ENCODE results near the gene HS2ST1. TPM values are rescaled to one million over a fixed set of nuclear protein-coding genes. Genes with fewer than 3 reads are reported as not detected.

The HS2ST1 gene
- total RNA-seq, 4 donors from 2014 or later, result 13.2 to 19.6 (median 16.7) TPM

- no peaks in the 10 kb centered on the region for H3K27me3 ChIP-seq
- 0% methylated on average over 1 of the region's 1 CpG for WGBS, 2 donors
- H3K36me3 ChIP-seq, result no peaks in the 10 kb centered on the region
- intact Hi-C loops (cut with DNase I), result no loop called here
- H3K4me3 ChIP-seq (replicated peaks in 1 of 3), result no peak overlapping the region
- no peak overlapping the region for H3K27ac ChIP-seq
- no peak for DNase-seq
- TF ChIP-seq POLR2A (IDR thresholded peaks at IDR 0.05), result no peak
- TF ChIP-seq, protein P1, sequence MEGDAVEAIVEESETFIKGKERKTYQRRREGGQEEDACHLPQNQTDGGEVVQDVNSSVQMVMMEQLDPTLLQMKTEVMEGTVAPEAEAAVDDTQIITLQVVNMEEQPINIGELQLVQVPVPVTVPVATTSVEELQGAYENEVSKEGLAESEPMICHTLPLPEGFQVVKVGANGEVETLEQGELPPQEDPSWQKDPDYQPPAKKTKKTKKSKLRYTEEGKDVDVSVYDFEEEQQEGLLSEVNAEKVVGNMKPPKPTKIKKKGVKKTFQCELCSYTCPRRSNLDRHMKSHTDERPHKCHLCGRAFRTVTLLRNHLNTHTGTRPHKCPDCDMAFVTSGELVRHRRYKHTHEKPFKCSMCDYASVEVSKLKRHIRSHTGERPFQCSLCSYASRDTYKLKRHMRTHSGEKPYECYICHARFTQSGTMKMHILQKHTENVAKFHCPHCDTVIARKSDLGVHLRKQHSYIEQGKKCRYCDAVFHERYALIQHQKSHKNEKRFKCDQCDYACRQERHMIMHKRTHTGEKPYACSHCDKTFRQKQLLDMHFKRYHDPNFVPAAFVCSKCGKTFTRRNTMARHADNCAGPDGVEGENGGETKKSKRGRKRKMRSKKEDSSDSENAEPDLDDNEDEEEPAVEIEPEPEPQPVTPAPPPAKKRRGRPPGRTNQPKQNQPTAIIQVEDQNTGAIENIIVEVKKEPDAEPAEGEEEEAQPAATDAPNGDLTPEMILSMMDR (IDR thresholded peaks at IDR 0.05), result no peak
- H3K4me1 ChIP-seq, result peaks cover 4 to 5% of the 10 kb centered on the region in 2 donors
- no peaks in the 10 kb centered on the region for H3K9me3 ChIP-seq
Measured at GRCh38 chr1:86905875-86906274, 8.6 kb upstream of the HS2ST1 start.

- intact Hi-C loops (cut with DNase I), result no loop called here
- Histone ChIP-seq H3K4me1 (peaks cover 7 to 9% of the 10 kb centered on the region in 2 donors), H3K4me3 (replicated peaks in 1 of 3) (no peak overlapping the region), H3K36me3 (no peaks in the 10 kb centered on the region), H3K27me3 (no peaks in the 10 kb centered on the region), H3K9me3 (no peaks in the 10 kb centered on the region), H3K27ac (no peak overlapping the region)
- TF ChIP-seq, protein P1 (IDR thresholded peaks at IDR 0.05), result no peak
- no peak for TF ChIP-seq POLR2A (IDR thresholded peaks at IDR 0.05)
- WGBS, 2 donors, result 47 to 50% methylated on average over 2 of the region's 2 CpGs
- no peak for DNase-seq
Measured at GRCh38 chr1:86906419-86906818, 8.0 kb upstream of the HS2ST1 start.

GRCh38 chr1:86912281-86912900 lies 2.0 kb upstream of the HS2ST1 start:
- Histone ChIP-seq H3K27ac (no peak overlapping the region), H3K4me3 (replicated peaks in 1 of 3) (peak overlapping the region in 1 of 3 donors; percentile 76), H3K4me1 (peaks cover 27 to 31% of the 10 kb centered on the region in 2 donors), H3K27me3 (no peaks in the 10 kb centered on the region), H3K36me3 (no peaks in the 10 kb centered on the region), H3K9me3 (no peaks in the 10 kb centered on the region)
- WGBS, 2 donors, result 31 to 46% methylated on average over 6 of the region's 6 CpGs
- TF ChIP-seq POLR2A (IDR thresholded peaks at IDR 0.05), result no peak
- TF ChIP-seq, protein P1 (IDR thresholded peaks at IDR 0.05), result no peak
- intact Hi-C loops (cut with DNase I), result no loop called here
- DNase-seq, result peak; percentile 29 to 42

DNA sequence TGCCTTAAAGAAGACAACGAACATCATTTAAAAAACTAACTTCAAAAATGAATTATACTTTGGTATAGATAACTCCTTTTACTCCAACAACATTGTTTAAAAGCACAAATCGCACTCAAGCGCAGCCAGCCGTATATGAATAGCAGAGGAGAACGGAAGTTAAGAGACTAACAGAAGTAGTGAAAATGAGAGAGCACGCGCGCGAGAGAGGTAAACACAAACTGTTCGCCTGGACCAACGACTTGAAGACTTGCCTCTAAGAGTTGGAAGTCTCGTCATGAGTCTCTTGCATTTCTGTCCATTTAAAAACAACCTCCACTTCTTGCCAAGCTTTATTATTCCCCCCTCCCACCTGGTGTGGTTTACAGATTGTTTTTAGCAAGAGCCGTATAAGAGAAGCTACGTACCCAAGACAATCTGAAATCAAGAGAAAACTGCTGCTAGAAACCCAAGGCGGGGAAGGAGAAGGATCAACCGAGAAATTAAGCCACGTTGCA lies 988 bp upstream of the HS2ST1 start:
- Histone ChIP-seq H3K4me1 (peaks cover 25 to 31% of the 10 kb centered on the region in 2 donors), H3K9me3 (no peaks in the 10 kb centered on the region), H3K27ac (peak overlapping the region; percentile 84 to 94 (median 94)), H3K4me3 (replicated peaks in 1 of 3) (peak overlapping the region; percentile 60 to 76 (median 68)), H3K27me3 (no peaks in the 10 kb centered on the region), H3K36me3 (no peaks in the 10 kb centered on the region)
- intact Hi-C loops (cut with DNase I), result no loop called here
- peak; percentile 59 to 64 for DNase-seq
- WGBS, 2 donors, result 0 to 1% methylated on average over 17 of the region's 17 CpGs
- TF ChIP-seq POLR2A (IDR thresholded peaks at IDR 0.05), result no peak
- TF ChIP-seq, protein P1 (IDR thresholded peaks at IDR 0.05), result no peak

DNA sequence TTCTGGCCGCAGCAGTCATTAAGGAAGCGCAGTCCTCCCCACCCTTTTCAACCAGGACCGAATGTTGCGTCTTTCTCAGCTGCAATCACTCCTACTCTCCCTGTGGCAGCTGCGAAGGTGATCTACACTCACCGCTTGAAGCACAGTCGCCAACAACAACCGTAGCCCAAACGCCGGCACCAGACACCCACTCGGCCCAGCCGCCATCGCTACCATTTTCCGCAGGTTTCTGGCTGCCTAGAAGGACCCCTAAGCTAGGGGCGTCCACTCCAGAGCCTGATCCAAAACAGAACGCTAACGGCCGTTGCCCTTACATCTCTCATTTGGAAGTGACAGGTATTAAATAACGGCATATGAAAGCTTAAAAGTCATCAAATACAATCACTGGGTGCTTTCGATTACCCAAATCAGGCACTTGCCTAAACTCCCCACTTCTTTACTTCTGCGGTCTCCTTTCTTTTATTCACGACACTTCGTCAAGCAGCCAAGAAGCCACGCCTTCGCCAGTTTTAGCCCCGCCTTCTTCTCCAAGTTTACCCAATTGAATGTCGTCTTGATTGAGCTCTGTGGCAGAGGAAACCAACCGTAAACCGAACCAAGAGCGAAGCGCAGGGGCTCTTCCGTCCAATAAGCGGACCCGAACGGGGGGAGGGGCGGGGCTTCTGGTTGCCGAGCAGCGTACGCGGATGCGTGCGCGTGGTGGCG lies 387 bp upstream of the HS2ST1 start, which contains the start of gene SELENOF:
Gene SELENOF, minus strand, starts transcription at position 231 of the 705 bp plus-strand sequence. Its CDS starts 15 bp downstream, at position 216.
- H3K4me1 ChIP-seq, result peaks cover 23 to 31% of the 10 kb centered on the region in 2 donors
- H3K9me3 ChIP-seq, result no peaks in the 10 kb centered on the region
- 0% methylated on average over 34 to 39 of the region's 44 CpGs for WGBS, 2 donors
- peak in 1 of 2 donors; percentile 78 for TF ChIP-seq POLR2A (IDR thresholded peaks at IDR 0.05)
- TF ChIP-seq, protein P1 (IDR thresholded peaks at IDR 0.05), result no peak
- peak within 1 kb of the TSS; percentile 84 to 94 (median 94) for H3K27ac ChIP-seq
- H3K27me3 ChIP-seq, result no peaks in the 10 kb centered on the region
- H3K4me3 ChIP-seq (replicated peaks in 1 of 3), result peak within 1 kb of the TSS; percentile 60 to 76 (median 75)
- DNase-seq, result peak; percentile 99
- H3K36me3 ChIP-seq, result no peaks in the 10 kb centered on the region
- intact Hi-C loops (cut with DNase I), result no loop called here

All from thyroid gland (tissue), 4 donors.